K562 (cell line): ENCODE data around the gene MBD1. TPM values are rescaled to one million over a fixed set of nuclear protein-coding genes. Genes with fewer than 3 reads are reported as not detected.

Experiments
- ATAC-seq: fragments of 200-7000 bp; cut with Tn5 transposase; 3 replicates; pipeline ENCODE4 v1.9.1; 2020; ENCODE audit warnings: moderate library complexity
- BruUV-seq: library from RNA; stranded (reverse); fragments of 400-500 nt; replicated peaks from 2 replicates; lab custom pipeline; 2021; lab: Mats Ljungman, UMichigan
- CTCF ChIA-PET: fragments of 300-600 bp; formaldehyde crosslinking; extraction: SDS; loops from one replicate; lab custom pipeline; 2021; ENCODE audit warnings: low intra/inter-chr PET ratio; lab: Yijun Ruan, JAX
- POLR2A ChIA-PET: fragments of 300-600, 350-650 bp; sonication (Branson Sonifier 250); formaldehyde crosslinking; extraction: SDS; loops from one replicate; lab custom pipeline; 2021; ENCODE audit warnings: antibody characterized with exemption, inconsistent platforms; lab: Yijun Ruan, JAX
- DNase-seq, 4 experiments: peaks; one replicate each; pipeline versions ENCODE4 v3.0.0 to v3.0.0-alpha.2; 2011 to 2018; ENCODE audit warnings: low spot score in 3 of 4, mixed read lengths in 3 of 4; ENCODE audit errors: extremely low read depth in 1 of 4
- FAIRE-seq: peaks from 2 replicates; lab custom pipeline; 2011; peaks lifted over from hg19 to GRCh38; lab: Jason Lieb, UNC
- H2AFZ ChIP-seq: 2 replicates; pipeline ENCODE4 v1.6.0; 2011; ENCODE audit warnings: low read depth, low read length, control low read depth, inconsistent platforms
- H3K27ac ChIP-seq: fragments of 200-600 bp; 3 replicates; pipeline ENCODE4 v1.8.0; 2011; ENCODE audit warnings: low read depth, mild to moderate bottlenecking, control low read depth, inconsistent platforms, low read length, moderate library complexity, mixed read lengths; ENCODE audit errors: extremely low read depth
- H3K27me3 ChIP-seq, 2 experiments: fragments of 300-600 bp in 1 of 2; 2 replicates in 1 of 2; 3 replicates in 1 of 2; pipeline versions ENCODE4 v1.6.0 to v1.8.0; 2011; ENCODE audit warnings: inconsistent platforms in 2 of 2, low read length in 2 of 2, mild to moderate bottlenecking in 1 of 2, mixed read lengths in 1 of 2, moderate library complexity in 1 of 2; ENCODE audit not compliant: control insufficient read depth in 2 of 2, insufficient read depth in 2 of 2
- H3K36me3 ChIP-seq: fragments of 300-600 bp; 3 replicates; pipeline ENCODE4 v1.8.0; 2011; ENCODE audit warnings: mild to moderate bottlenecking, low read length, inconsistent platforms; ENCODE audit not compliant: control insufficient read depth, insufficient read depth
- H3K4me1 ChIP-seq, 2 experiments: fragments of 200-600 bp in 1 of 2; replicated peaks in 1 of 2; 2 replicates in 1 of 2; 3 replicates in 1 of 2; pipeline versions ENCODE4 v1.5.1 to v1.8.0; 2011; ENCODE audit warnings: inconsistent platforms in 2 of 2, low read length in 2 of 2, mild to moderate bottlenecking in 1 of 2, mixed read lengths in 1 of 2, moderate library complexity in 1 of 2; ENCODE audit not compliant: control insufficient read depth in 2 of 2, insufficient read depth in 2 of 2
- H3K4me2 ChIP-seq: 2 replicates; pipeline ENCODE4 v1.6.1; 2011; ENCODE audit warnings: low read length, control low read depth, inconsistent platforms, mixed read lengths; ENCODE audit not compliant: insufficient read depth
- H3K4me3 ChIP-seq: fragments of 200-600 bp; sonication (generic), shearing (Covaris generic); 2 replicates; pipeline ENCODE4 v1.5.1; 2016; ENCODE audit warnings: control low read depth, inconsistent platforms
- H3K79me2 ChIP-seq: fragments of 200-600 bp; 3 replicates; pipeline ENCODE4 v1.8.0; 2011; ENCODE audit warnings: low read length, inconsistent platforms; ENCODE audit not compliant: control insufficient read depth, insufficient read depth
- H3K9ac ChIP-seq, 2 experiments: 2 replicates each; pipeline versions ENCODE4 v1.6.0 to v1.6.1; 2011; ENCODE audit warnings: low read depth in 2 of 2, low read length in 2 of 2, control low read depth in 1 of 2, inconsistent platforms in 1 of 2, mild to moderate bottlenecking in 1 of 2, mixed read lengths in 1 of 2; ENCODE audit not compliant: insufficient read depth in 1 of 2
- H3K9me1 ChIP-seq: one replicate; pipeline ENCODE4 v1.6.0; 2011; ENCODE audit warnings: inconsistent platforms, mild to moderate bottlenecking, low read length, moderate library complexity; ENCODE audit not compliant: control insufficient read depth, insufficient read depth
- H3K9me3 ChIP-seq: replicated peaks from 2 replicates; pipeline ENCODE4 v1.5.1; 2011; ENCODE audit warnings: low read depth, low read length, inconsistent platforms; ENCODE audit not compliant: control insufficient read depth, insufficient read depth
- H4K20me1 ChIP-seq: replicated peaks from 2 replicates; pipeline ENCODE4 v1.6.1; 2011; ENCODE audit warnings: low read length, inconsistent platforms, mixed read lengths; ENCODE audit not compliant: control insufficient read depth, insufficient read depth
- CAMTA2 ChIP-seq: fragments of 250-450 bp; sonication (Bioruptor Pico); conservative IDR thresholded peaks from 2 replicates; pipeline ENCODE4 v1.5.1; 2022
- CBFA2T3 ChIP-seq: fragments of 450-650 bp; IDR thresholded peaks from 2 replicates; pipeline ENCODE4 v1.6.1; 2017
- CEBPB ChIP-seq: fragments of 450-650 bp; IDR thresholded peaks from 2 replicates; pipeline ENCODE4 v1.6.1; 2016; ENCODE audit warnings: missing genetic modification characterization, missing compliant biosample characterization
- DLX4 ChIP-seq: fragments of 250-450 bp; sonication (Bioruptor Pico); IDR thresholded peaks from 2 replicates; pipeline ENCODE4 v1.6.1; 2021; ENCODE audit warnings: mild to moderate bottlenecking
- FOXK1 ChIP-seq: sonication (generic); formaldehyde crosslinking; IDR thresholded peaks from 2 replicates; pipeline ENCODE4 v1.8.0; 2022; ENCODE audit warnings: missing genetic modification reagents, mild to moderate bottlenecking, borderline replicate concordance
- HNRNPH1 ChIP-seq: fragments of 200-400 bp; formaldehyde crosslinking; optimal IDR thresholded peaks from 2 replicates; pipeline ENCODE3; 2017; ENCODE audit warnings: low read depth, mild to moderate bottlenecking, low read length, moderate library complexity
- ILK ChIP-seq: fragments of 450-650 bp; IDR thresholded peaks from 2 replicates; pipeline ENCODE4 v1.6.1; 2016; ENCODE audit warnings: missing genetic modification characterization, low read depth, mild to moderate bottlenecking, missing compliant biosample characterization, moderate library complexity, borderline replicate concordance
- NR2C2 ChIP-seq, 2 experiments: fragments of 200-800 bp in 1 of 2; sonication (Bioruptor generic) in 1 of 2; sonication (generic) in 1 of 2; formaldehyde crosslinking in 1 of 2; IDR thresholded peaks; 2 replicates each; pipeline versions ENCODE4 v1.6.1 to v1.8.0; 2016 to 2022; ENCODE audit warnings: mild to moderate bottlenecking in 1 of 2, missing compliant biosample characterization in 1 of 2, missing genetic modification characterization in 1 of 2, missing genetic modification reagents in 1 of 2
- SIN3A ChIP-seq, 2 experiments: fragments of 150-350 bp in 1 of 2; IDR thresholded peaks; 2 replicates each; pipeline ENCODE4 v1.6.1; 2011 to 2016; ENCODE audit warnings: borderline replicate concordance in 2 of 2, low read depth in 2 of 2, low read length in 2 of 2, mild to moderate bottlenecking in 2 of 2, moderate library complexity in 2 of 2; ENCODE audit not compliant: control insufficient read depth in 1 of 2
- SREBF1 ChIP-seq: fragments of 150-350 bp; IDR thresholded peaks from 2 replicates; pipeline ENCODE4 v1.6.1; 2014; ENCODE audit warnings: antibody characterized with exemption, low read depth, low read length, borderline replicate concordance
- TBP ChIP-seq: optimal IDR thresholded peaks from 2 replicates; pipeline ENCODE3; 2011; ENCODE audit warnings: low read depth, low read length, improper control_type of control experiment
- ZC3H8 ChIP-seq: fragments of 450-650 bp; IDR thresholded peaks from 2 replicates; pipeline ENCODE4 v1.6.1; 2017
- ZNF133 ChIP-seq: fragments of 250-450 bp; sonication (Bioruptor Pico); IDR thresholded peaks from 2 replicates; pipeline ENCODE4 v1.4.0; 2020; ENCODE audit warnings: mild to moderate bottlenecking
- WGBS: fragments of 100-300 bp; shearing (Covaris generic); methylation state at CpG from one replicate; pipeline ENCODE4 v1.1.6; 2016; ENCODE audit warnings: low coverage, mixed read lengths; ENCODE audit not compliant: insufficient coverage; ENCODE audit errors: missing lambda C conversion rate; 5-methylcytosine and 5-hydroxymethylcytosine counted together
- in situ Hi-C: fragments of 300-500 bp; cut with MboI; formaldehyde crosslinking; loops from 4 replicates; pipeline ENCODE4 v1.15.0; 2018; ENCODE audit warnings: inconsistent platforms, mixed read lengths
- intact Hi-C: fragments of 100-400 bp; cut with micrococcal nuclease; formaldehyde crosslinking; loops from 2 replicates; pipeline ENCODE4 v1.14.2; 2022
- polyA plus RNA-seq, 8 experiments: library from polyadenylated mRNA; depleted of rRNA in 4 of 8; stranded (reverse) in 5 of 8; unstranded in 3 of 8; fragments of >200 nt; fragmentation: Nextera tagmentation in 2 of 8; fragmentation: Illumina TruSeq in 1 of 8; extraction: Ambion mirVana in 2 of 8; extraction: Trizol in 1 of 8; gene quantifications; 2 replicates each; pipeline versions ENCODE4 v1.2.1 to v1.2.3, GENCODE V29; 2011 to 2014; ENCODE audit warnings: inconsistent platforms in 1 of 8, missing spikeins in 1 of 8
- total RNA-seq, 7 experiments: library from RNA; depleted of rRNA in 6 of 7; stranded (reverse); fragments of >200 nt in 6 of 7; fragmentation: Illumina TruSeq in 2 of 7; extraction: Trizol in 2 of 7; gene quantifications; 2 replicates each; pipeline versions ENCODE4 v1.2.1 to v1.2.3, GENCODE V29; 2011 to 2021; ENCODE audit warnings: low replicate concordance in 1 of 7
- TF ChIP-seq, protein P1 (sequence below), 2 experiments: fragments of 450-650 bp in 1 of 2; sonication (generic) in 1 of 2; formaldehyde crosslinking in 1 of 2; IDR thresholded peaks in 1 of 2; conservative IDR thresholded peaks in 1 of 2; 2 replicates each; pipeline versions ENCODE4 v1.6.1 to v1.8.1; 2016 to 2023; ENCODE audit warnings: mild to moderate bottlenecking in 2 of 2, moderate library complexity in 2 of 2, inconsistent platforms in 1 of 2, missing genetic modification reagents in 1 of 2
- TF ChIP-seq, protein P2 (sequence below): fragments of 450-650 bp; IDR thresholded peaks from 2 replicates; pipeline ENCODE4 v1.6.1; 2017; ENCODE audit warnings: antibody characterized with exemption, mild to moderate bottlenecking

Gene MBD1
- total and polyA plus RNA-seq, 9 of the 15 experiments (the other 6 are each of a cell fraction or from before 2014, with no cell fraction given), result 3.0 to 59.7 (median 31.7) TPM

DNA sequence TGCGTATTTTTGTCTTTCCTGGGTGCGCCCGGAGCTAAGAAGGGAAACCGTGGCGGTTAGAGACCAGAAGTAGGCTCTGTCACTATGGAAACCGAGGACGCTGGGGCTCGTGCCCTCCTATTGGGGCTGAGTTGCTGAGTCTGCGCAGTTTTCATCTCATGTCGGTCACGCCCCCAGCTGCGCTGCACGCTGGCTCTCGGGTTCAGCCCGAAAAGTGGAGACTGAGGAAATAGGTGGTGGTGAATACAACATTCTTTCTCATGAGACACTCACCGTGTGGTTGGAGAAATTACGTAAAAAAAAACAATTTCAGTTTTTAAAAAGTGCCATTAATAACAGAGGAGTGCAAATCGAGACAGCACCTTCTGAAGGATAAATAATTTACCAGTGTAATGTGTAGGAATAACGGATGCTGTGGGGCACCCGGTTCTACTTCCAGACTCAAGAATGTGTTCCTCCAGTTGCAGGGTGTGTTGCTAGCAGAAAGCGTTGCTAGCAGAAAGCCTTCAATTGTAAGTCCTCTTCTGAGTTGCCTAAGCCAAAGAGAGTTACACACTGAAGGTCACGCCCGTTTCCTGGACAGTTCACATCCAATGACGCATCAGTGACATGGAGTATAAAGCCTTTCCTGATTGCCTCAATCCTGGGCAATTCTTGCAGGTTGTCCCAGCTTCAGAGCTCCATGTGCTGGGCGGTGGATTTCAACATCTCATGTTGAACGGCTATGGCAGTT is 26.6 kb upstream of the MBD1 start:
- Histone ChIP-seq H3K79me2 (no peaks in the 10 kb centered on the region), H3K9me3 (peaks cover 5% of the 10 kb centered on the region; the same call in 1 of the 2 replicates), H4K20me1 (no peaks in the 10 kb centered on the region), H3K27ac (no peak overlapping the region), H3K36me3 (no peaks in the 10 kb centered on the region), H3K4me3 (peak overlapping the region; percentile 29), H3K4me1 (peaks cover 0 to 24% of the 10 kb centered on the region in 2 experiments; a peak in 3 of 5 replicates), H3K9me1 (no peaks in the 10 kb centered on the region), H2AFZ (peak overlapping the region; percentile 85), H3K9ac (peak overlapping the region in 1 of 2 experiments; percentile 65; a peak in 1 of 4 replicates), H3K4me2 (peak overlapping the region; percentile 73), H3K27me3 (no peaks in the 10 kb centered on the region)
- ATAC-seq, result peak; percentile 97
- ChIA-PET CTCF (no interaction called here), POLR2A (interaction anchor here (0.7 kb wide), 1 partner anchor 17 kb away, joined by 3 read pairs; no protein-coding TSS in a partner anchor)
- no TSS peak for BruUV-seq
- 21% methylated on average over 23 of the region's 26 CpGs for WGBS
- FAIRE-seq, result peak; percentile 68
- DNase-seq, result peak; percentile 60 to 84 (median 72)
- in situ Hi-C loops, result no loop called here
- intact Hi-C loops, result no loop called here
- no peak for TF ChIP-seq CBFA2T3
- TF ChIP-seq HNRNPH1, result no peak
- TF ChIP-seq, protein P1, sequence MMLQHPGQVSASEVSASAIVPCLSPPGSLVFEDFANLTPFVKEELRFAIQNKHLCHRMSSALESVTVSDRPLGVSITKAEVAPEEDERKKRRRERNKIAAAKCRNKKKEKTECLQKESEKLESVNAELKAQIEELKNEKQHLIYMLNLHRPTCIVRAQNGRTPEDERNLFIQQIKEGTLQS (IDR thresholded peaks at IDR 0.05), result peak; percentile 30; the same call in 1 of the 2 replicates
- TF ChIP-seq, protein P1 (CRISPR knock-in tag; conservative IDR thresholded peaks at IDR 0.05), result no peak
- TF ChIP-seq NR2C2 (CRISPR knock-in tag; IDR thresholded peaks at IDR 0.05), result no peak
- peak; percentile 23; the same call in 1 of the 2 replicates for TF ChIP-seq NR2C2 (tag; IDR thresholded peaks at IDR 0.05)
- no peak for TF ChIP-seq SREBF1
- no peak for TF ChIP-seq FOXK1 (CRISPR knock-in tag)
- TF ChIP-seq DLX4, result no peak
- TF ChIP-seq CEBPB (tag), result peak; percentile 60
- no peak for TF ChIP-seq ZC3H8
- TF ChIP-seq ZNF133 (CRISPR knock-in tag), result no peak
- no peak for TF ChIP-seq ILK
- TF ChIP-seq, protein P2, sequence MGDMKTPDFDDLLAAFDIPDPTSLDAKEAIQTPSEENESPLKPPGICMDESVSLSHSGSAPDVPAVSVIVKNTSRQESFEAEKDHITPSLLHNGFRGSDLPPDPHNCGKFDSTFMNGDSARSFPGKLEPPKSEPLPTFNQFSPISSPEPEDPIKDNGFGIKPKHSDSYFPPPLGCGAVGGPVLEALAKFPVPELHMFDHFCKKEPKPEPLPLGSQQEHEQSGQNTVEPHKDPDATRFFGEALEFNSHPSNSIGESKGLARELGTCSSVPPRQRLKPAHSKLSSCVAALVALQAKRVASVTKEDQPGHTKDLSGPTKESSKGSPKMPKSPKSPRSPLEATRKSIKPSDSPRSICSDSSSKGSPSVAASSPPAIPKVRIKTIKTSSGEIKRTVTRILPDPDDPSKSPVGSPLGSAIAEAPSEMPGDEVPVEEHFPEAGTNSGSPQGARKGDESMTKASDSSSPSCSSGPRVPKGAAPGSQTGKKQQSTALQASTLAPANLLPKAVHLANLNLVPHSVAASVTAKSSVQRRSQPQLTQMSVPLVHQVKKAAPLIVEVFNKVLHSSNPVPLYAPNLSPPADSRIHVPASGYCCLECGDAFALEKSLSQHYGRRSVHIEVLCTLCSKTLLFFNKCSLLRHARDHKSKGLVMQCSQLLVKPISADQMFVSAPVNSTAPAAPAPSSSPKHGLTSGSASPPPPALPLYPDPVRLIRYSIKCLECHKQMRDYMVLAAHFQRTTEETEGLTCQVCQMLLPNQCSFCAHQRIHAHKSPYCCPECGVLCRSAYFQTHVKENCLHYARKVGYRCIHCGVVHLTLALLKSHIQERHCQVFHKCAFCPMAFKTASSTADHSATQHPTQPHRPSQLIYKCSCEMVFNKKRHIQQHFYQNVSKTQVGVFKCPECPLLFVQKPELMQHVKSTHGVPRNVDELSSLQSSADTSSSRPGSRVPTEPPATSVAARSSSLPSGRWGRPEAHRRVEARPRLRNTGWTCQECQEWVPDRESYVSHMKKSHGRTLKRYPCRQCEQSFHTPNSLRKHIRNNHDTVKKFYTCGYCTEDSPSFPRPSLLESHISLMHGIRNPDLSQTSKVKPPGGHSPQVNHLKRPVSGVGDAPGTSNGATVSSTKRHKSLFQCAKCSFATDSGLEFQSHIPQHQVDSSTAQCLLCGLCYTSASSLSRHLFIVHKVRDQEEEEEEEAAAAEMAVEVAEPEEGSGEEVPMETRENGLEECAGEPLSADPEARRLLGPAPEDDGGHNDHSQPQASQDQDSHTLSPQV, result no peak
- no peak for TF ChIP-seq TBP
- peak in 1 of 2 experiments; percentile 64; a peak in 1 of 4 replicates for TF ChIP-seq SIN3A (IDR thresholded peaks at IDR 0.05; ENCODE audit: borderline replicate concordance in 2 of 2, control insufficient read depth in 1 of 2, low read depth in 2 of 2, low read length in 2 of 2)
- TF ChIP-seq CAMTA2 (CRISPR knock-in tag), result no peak
